Inflammatory macrophage (primary cell): ENCODE results near the gene SH3BP4.
A peak's percentile ranks its signal among the peaks of the same experiment; 100 is the strongest.

Experiments used
- DNase-seq, 2 donors: peaks; one replicate each; pipeline ENCODE4 v3.0.0-alpha.2; 2020 to 2022

The SH3BP4 gene

DNA sequence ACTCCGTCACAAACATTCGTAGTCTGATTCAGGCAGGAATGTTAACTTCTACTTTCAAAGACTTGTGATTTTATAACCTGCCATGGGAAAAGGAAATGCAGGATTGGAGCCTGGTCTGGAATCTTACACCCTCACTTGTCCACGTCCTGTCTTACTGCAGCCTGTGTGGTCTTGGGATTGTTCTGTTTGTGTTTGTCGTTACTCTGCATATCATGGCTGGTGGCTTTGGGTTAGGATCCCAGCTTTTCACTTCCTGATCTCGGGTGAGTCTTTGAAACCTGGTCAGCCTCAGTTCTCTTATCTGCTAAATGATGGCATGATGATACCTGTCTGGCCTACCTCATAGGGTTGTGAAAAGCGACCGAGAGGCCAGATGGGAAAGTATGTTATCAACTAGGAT is 34.6 kb downstream of the SH3BP4 start:
- DNase-seq: no peak

- DNase-seq: no peak
Measured at GRCh38 chr2:234986876-234987720, 35.3 kb downstream of the SH3BP4 start.

GRCh38 chr2:234987754-234988153 is 35.9 kb downstream of the SH3BP4 start:
- DNase-seq: no peak

- no peak for DNase-seq
Measured at GRCh38 chr2:234988491-234988890, 36.7 kb downstream of the SH3BP4 start.

DNA sequence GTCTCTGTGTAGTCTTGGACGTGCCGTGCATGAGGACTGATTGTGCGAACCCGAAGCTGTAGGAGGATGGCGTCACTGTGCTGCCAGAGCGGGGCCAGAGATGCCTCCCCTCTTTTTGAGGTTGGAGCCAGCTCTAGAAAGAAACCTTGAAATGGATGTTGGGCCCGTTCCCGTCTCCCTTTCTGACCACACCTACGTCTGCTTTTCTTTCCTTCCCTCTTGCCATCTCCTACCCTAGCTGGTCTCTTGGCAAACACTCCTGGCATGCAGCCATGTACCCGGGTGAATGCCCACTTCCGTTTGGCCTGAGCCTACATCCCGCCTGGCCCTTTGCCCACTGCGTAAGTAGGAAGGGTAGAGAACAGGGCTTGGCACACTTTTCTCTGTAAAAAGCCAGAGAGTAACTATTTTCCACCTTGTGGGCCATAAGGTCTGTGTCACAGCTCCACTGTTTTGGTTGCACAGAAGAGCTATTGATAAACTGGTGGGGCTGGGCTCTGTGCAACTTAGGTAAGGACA is 37.4 kb downstream of the SH3BP4 start:
- peak; percentile 24 to 47 for DNase-seq

DNA sequence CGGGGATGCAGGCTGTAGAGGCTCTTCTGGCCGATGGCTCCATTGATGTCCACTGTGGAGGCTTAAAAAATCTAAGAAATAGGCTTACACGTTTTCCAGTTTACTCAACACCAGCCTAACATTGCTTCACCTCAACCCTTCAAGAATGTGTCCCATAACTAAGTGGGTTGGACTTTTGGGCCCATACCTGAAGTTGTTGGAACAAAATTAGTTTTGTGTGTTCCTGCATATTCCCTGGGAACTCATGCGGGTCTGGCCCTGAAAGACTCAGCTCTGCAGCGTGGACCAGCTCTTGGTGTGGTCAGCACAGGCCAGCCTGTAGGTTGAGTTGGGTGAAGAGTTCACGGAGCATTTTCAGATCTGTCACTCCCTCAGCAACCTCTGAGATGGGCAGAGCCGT is 38.5 kb downstream of the SH3BP4 start:
- no peak for DNase-seq

- DNase-seq: no peak
Measured at GRCh38 chr2:234991290-234991689, 39.5 kb downstream of the SH3BP4 start.

DNA sequence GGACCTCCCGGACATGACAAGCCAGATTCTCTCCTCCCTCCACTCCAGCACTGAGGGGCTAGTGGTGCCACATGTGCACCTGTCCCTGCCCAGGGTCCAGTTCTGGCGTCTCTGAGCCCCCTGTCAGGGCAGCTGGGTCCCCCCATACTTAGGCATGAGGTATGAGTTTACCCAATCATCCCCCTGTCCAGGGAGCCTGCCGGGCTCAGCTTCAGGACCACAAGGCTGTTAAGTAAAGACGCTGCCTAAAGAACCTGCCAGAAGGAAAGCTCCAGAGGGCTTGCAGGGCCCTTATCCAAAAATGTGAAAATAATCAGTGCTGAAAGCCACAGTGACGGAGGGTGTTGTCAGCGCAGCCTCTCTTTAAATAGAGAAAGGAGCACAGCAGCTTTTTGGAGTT is 40.0 kb downstream of the SH3BP4 start:
- no peak for DNase-seq

DNA sequence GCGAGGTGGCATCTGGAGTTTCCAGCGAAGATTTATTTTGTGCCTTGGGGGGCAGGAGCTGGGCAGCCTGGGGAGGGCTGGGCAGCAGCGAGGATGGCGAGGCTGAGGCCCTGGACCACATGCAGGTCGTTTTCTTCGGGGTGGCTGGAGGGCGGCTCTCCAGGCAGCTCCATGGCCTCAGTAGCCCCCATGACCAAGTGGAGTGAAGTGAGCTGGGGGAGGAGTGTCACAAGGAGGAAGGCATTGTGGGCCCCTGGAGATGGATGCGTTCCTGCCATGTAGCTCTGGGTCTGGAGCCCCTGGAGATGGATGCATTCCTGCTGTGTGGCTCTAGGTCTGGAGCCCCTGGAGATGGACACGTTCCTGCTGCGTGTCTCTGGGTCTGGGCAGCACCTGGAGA is 40.4 kb downstream of the SH3BP4 start:
- DNase-seq: no peak

DNA sequence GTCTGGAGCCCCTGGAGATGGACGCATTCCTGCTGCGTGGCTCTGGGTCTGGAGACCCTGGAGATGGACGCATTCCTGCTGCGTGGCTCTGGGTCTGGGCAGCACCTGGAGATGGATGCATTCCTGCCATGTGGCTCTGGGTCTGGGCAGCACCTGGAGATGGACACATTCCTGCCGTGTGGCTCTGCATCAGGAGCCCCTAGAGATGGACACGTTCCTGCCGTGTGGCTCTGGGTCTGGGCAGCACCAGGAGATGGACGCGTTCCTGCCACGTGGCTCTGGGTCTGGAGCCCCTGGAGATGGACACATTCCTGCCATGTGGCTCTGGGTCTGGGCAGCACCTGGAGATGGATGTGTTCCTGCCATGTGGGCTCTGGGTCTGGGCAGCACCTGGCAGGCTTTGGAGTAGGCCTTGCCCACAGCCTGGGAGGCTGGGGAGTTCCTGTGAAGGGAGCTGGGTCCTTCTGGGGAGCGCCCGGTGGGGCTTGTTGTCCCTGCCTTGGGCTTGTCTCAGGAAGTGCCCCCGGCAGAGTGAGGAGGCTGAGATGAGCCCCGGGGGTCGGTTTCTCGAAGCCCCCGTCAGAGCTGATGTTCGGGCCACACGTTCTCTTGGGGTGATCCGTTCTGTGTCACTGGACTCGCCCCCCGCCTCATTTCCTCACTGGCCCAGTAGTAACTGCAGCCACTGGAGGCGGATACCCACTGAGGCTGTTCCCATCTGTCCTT is 41.0 kb downstream of the SH3BP4 start:
- DNase-seq: no peak

- DNase-seq: peak; percentile 75 to 89
Measured at GRCh38 chr2:234993541-234993981, 41.7 kb downstream of the SH3BP4 start.

DNA sequence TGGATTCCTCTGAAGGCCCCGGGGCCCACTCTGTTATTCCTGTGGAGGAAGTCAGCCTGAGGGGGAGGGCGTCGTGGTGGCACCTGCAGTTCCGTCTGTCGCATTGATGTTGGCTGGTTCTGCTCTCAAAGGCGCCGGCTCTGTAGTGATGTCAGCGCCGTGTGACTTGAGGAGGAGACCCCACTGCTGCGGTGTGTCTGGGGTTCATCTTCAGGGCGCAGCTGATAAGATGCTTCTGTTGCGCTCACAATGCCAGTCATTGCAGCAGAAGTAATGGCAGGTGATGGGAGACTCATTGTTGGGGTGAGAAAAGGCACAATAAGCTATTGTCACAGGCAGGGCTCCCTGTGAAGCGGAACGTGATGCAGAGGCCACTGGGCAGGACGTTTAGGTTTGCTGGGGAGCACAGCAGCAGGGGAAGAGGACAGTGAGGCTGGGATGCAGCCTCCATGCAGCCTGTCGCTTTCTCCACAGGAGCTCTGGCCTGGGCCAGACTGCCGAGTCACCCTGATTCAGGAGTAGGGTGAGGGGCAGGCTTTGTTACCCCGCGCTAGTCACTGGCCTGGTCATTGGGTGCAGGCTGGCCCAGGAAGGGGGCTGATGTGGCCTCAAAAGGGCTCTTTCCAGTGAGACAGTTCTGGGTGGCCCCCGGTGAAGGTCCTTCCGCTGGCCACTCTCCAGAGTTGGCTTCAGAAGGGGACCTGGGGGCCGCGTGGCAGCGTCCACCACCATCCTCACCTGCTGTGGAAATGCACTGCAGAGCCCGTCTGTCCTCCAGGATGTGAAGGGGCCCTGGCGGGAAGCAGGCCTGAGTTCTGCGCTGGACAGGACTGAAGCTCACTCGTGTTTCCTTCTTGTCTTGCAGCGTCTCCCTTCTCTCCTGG is 42.9 kb downstream of the SH3BP4 start:
- DNase-seq: no peak

DNA sequence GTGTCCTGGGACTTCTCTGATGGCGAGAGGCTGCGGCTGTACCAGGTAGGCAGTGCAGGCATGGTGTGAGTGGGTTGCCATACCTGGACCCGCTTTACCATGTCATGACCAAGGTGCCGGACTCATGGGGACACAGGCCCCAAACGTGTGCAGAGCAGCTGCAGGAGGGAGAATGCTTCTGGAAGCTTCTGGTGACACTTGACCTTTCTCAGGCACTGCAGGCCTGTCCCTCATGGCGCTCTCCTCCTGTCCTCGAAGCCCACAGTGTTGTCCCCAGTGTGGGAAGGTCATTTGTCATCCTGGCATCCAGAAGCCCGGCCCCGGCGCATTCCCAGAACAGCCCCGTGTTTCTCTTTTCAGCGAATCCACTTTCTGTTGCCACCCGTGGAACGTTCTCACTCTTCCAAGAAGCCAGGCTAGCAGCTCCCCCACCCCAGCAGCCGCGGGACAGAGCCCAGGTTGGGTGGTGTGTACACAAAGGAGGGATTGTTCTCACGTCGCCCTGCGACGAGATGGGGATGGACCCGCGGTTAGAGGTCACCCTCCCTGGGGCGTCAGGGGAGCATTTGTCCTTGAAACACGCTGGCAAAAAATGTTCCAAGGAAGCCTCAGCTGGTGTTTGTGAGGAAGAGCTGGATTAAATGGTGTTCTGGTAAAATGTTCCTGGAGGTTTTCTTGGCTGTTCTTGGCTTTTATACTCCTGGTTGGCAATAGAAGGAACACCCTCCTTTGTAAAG is 43.7 kb downstream of the SH3BP4 start:
- no peak for DNase-seq

DNA sequence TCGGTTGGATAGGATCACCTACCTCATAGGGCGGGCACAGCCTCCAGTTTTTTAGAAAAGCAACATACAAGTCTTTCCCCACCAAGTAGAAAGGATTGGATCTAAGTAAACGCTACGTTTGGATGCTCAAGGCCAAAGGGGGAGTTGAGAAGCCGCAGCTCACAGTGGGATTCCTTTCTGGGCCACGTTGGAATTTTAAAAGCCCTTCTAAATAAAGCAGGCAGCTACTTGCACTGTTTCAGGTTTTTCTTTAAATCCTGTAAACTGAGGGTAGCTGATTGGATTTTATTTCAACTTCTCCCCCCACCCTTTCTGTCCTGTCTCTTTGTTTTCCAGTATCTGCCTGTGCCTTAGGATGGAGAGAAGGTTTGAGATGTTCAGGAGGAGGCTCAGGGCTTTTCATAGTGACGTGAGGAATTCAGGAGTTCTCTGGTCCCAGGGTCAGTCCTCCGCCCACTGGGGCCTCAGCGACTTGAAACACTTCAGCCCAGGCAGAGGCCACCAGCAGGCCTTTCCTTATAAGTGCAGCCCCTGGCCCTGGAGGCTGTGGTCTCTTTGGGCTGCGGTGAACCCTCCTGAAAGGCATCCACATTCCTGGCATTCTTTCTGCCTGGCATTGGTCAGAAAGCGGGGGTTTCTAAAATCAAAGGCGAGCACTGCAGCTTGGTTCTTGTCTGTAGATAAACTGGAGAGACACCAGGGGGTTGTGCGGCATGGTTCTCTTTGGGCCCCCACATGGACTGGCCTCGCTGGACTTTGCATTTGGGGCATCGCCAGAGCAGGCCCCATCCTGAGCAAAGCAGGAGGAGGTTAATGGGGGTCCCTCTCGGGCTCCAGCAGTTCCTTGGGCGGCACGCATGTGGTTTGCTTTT is 44.5 kb downstream of the SH3BP4 start:
- DNase-seq: no peak

GRCh38 chr2:234996941-234997270 is 45.1 kb downstream of the SH3BP4 start:
- DNase-seq: no peak

- DNase-seq: no peak
Measured at GRCh38 chr2:234997389-234997788, 45.6 kb downstream of the SH3BP4 start.

DNA sequence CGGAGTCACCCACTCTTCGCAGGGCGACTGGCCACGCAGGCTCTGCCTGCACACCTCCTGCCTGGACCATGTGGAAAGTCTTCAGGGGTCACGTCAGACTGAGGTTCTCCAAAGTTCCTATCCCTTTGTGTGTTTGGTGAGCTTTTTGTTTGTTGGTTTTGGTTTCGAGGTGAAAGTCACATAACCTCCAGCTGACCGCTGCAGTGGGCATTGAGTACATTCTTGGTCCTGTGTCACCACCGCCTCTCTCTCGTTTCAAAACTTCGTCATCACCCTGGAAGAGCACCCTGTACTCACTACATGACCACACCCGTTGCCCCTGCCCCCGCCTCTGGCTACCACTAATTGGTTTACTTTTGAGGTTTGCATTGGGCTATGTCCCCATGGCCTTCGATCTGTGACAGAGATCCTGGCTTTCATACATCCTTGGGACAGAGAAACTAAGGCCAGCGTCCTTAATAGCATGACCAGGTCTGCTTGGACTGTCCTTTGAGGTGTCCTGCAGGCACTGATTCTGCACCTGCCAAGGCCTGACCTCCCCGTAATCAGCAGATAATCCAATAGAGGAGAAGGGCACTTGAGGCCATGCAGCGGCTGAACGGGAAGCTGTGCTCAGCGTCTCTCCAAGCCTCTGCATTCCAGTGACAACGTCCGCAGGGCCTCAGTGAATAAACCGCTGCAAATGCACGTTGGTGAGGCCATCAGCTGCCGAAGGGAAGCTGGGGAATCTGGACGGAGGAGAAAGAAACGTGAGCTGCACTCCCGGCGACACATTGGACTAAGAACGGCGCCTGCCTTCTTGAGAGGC is 46.8 kb downstream of the SH3BP4 start:
- DNase-seq: no peak

DNA sequence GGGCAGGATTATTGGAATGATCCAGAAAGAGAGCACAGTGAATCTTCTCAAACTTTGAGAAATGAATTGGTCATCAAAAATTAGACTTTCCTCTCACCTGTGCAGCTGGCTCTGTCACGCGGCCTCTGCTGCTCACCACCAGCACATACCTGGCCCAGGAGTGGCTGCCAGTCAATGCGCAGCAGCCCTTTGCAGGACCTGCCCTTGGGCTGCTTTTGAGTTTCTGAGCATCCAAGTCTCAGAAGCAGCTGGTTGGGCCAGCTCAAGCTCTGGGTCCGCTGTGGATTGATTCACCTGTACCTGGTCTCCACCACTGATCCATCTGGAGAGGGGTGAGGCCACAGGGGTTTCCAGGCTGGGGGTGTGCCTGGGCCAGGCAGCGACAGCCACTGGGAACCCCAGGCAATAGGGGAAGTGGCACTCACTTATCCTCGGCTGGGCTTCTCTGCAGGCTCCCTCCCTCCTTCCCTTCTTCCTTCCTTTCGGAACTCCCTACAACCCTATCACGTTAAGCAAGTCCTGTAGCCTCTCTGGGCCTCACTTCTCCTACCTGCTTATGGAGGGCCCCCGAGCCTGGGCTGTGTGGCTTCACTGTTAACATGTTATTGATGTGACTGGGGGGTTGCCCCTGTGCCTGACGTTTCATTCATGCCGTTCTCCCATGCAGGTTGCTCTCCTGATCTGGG is 48.1 kb downstream of the SH3BP4 start:
- DNase-seq: no peak

DNA sequence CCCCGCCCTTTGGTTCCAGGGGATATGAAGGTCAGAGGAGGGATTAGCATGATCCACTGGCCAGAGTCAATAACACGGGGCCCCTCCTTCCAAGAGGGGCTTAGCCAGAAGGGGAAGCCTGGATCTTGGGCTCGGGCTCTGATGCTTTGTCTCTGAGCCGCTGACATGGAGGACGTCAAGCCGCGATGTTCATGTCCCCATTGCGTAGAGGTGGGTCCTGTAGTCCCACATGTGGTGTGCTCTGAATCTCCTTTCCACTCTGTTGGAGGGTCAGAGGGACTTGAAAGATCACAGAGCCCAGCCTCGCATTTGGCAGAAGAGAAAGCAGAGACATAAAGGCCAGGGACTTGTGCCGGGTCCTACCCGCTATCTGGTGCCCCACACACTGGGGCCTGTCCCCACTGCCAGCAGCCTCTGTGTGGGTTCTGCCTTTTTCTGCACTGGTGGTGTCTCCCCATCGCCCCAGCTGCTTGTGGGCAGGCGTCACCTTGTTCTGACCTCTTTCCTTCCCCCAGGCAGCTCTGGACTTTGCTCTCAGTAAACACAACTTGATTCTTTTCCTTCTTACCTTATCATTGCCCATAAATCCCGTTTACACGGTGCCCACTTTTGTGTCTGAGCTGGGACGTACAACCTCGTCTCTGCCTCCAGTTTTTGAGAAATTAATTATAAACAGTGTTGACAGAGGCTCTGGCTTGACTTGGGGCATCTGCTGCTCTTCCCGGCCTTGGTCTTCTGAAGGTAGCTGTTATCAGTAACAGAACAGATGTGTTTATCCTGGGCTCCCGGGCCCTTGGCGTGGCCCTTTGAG is 48.8 kb downstream of the SH3BP4 start:
- DNase-seq: no peak
